ENCODE results near the gene ABCC5. TPM values are rescaled to one million over a fixed set of nuclear protein-coding genes. Genes with fewer than 3 reads are reported as not detected.
A peak's percentile ranks its signal among the peaks of the same experiment; 100 is the strongest.

ABCC5 gene
- total and polyA plus RNA-seq, 2 experiments from 2014 or later, result 14.7 to 17.1 TPM

DNA sequence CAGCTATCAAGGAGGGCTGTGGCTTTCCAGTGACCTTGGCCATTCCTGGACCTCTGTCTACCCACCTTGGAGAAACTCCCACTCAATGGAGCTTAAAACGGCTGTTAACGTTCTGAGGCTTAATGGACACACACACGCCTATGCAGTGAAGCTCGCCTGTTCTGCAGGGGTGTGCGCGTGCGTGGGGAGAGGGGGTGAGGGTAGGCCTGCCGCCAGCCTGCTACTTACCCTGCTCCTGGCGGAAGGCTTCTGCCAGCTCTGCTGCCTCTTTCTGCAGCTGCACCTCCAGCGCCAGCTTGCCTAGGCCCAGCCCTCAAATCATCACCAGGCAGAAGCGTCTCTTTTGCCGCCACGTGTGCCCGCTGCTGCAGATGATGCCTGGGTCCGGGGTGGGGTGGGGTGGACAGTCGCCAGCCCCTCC lies 109.8 kb downstream of the ABCC5 start:
- TF ChIP-seq EZH2 (IDR thresholded peaks at IDR 0.05; ENCODE audit: insufficient read depth, poor library complexity, severe bottlenecking), result no peak
- H3K9me3 ChIP-seq (ENCODE audit: low read depth), result no peaks in the 10 kb centered on the region
- no peak overlapping the region for H3K27ac ChIP-seq
- H3K4me3 ChIP-seq, result no peak overlapping the region
- no peaks in the 10 kb centered on the region for H3K4me1 ChIP-seq (ENCODE audit: insufficient read depth)
- no peaks in the 10 kb centered on the region for H3K9me2 ChIP-seq (ENCODE audit: insufficient read depth)
- H3K79me2 ChIP-seq (ENCODE audit: insufficient read depth), result no peaks in the 10 kb centered on the region
- H4K20me1 ChIP-seq (ENCODE audit: insufficient read depth), result no peaks in the 10 kb centered on the region
- DNase-seq, result no peak
- no peak overlapping the region for H3K4me2 ChIP-seq (ENCODE audit: unreplicated experiment)
- in situ Hi-C loops (cut with MboI), result loop anchor here (25.0 kb wide), 1 partner anchor 629 kb away; no protein-coding TSS in a partner anchor
- H3K9ac ChIP-seq, result no peak overlapping the region
- no peak overlapping the region for H2AFZ ChIP-seq
- peaks cover 3% of the 10 kb centered on the region; the same call in 1 of the 2 replicates for H3K27me3 ChIP-seq (replicated peaks; ENCODE audit: insufficient read depth)
- WGBS, 2 experiments (ENCODE audit: low coverage in 1 of 2, low lambda C conversion rate in 2 of 2, missing lambda C conversion rate in 2 of 2), result 70 to 73% methylated on average over 14 to 16 of the region's 16 CpGs
- no peaks in the 10 kb centered on the region for H3K36me3 ChIP-seq (ENCODE audit: low read depth)
- H3F3A ChIP-seq (ENCODE audit: insufficient read depth), result no peaks in the 10 kb centered on the region

DNA sequence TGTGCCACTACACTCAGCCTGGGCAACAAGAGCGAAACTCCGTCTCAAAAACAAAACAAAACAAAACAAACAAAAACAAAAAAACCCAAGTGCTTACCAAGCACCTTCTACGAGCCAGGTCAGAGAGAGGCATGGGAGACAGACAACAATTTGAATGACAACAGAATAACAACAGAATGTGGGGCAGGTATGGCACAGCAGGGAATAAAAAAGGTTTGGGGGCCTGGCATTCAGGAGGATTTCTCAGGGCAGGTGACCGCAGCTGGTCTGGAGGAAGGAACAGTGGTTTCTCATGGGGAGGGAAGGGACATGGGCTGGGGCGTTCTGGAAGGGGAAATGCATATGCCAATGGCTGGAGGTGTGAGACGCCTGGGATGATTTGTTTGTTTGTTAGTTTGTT lies 110.5 kb downstream of the ABCC5 start:
- Histone ChIP-seq H4K20me1 (ENCODE audit: insufficient read depth) (no peaks in the 10 kb centered on the region), H3F3A (ENCODE audit: insufficient read depth) (no peaks in the 10 kb centered on the region), H3K79me2 (ENCODE audit: insufficient read depth) (no peaks in the 10 kb centered on the region), H3K27me3 (replicated peaks; ENCODE audit: insufficient read depth) (peaks cover 3% of the 10 kb centered on the region; the same call in 1 of the 2 replicates), H3K9me2 (ENCODE audit: insufficient read depth) (no peaks in the 10 kb centered on the region), H3K36me3 (ENCODE audit: low read depth) (no peaks in the 10 kb centered on the region), H3K27ac (no peak overlapping the region), H2AFZ (no peak overlapping the region), H3K4me2 (ENCODE audit: unreplicated experiment) (no peak overlapping the region), H3K4me3 (no peak overlapping the region), H3K9ac (no peak overlapping the region), H3K9me3 (ENCODE audit: low read depth) (no peaks in the 10 kb centered on the region), H3K4me1 (ENCODE audit: insufficient read depth) (no peaks in the 10 kb centered on the region)
- 38 to 42% methylated on average over 6 of the region's 6 CpGs for WGBS, 2 experiments (ENCODE audit: low coverage in 1 of 2, low lambda C conversion rate in 2 of 2, missing lambda C conversion rate in 2 of 2)
- DNase-seq, result no peak
- in situ Hi-C loops (cut with MboI), result loop anchor here (25.0 kb wide), 1 partner anchor 630 kb away; no protein-coding TSS in a partner anchor
- no peak for TF ChIP-seq EZH2phosphoT487 (IDR thresholded peaks at IDR 0.05; ENCODE audit: insufficient read depth, low read depth)
- no peak for TF ChIP-seq EZH2 (IDR thresholded peaks at IDR 0.05; ENCODE audit: insufficient read depth, poor library complexity, severe bottlenecking)

- Histone ChIP-seq H3K79me2 (ENCODE audit: insufficient read depth) (no peaks in the 10 kb centered on the region), H4K20me1 (ENCODE audit: insufficient read depth) (no peaks in the 10 kb centered on the region), H3K4me3 (no peak overlapping the region), H3K36me3 (ENCODE audit: low read depth) (no peaks in the 10 kb centered on the region), H3K9ac (no peak overlapping the region), H3K27me3 (replicated peaks; ENCODE audit: insufficient read depth) (no peaks in the 10 kb centered on the region; the same call in 1 of the 2 replicates), H2AFZ (no peak overlapping the region), H3K9me2 (ENCODE audit: insufficient read depth) (no peaks in the 10 kb centered on the region), H3F3A (ENCODE audit: insufficient read depth) (no peaks in the 10 kb centered on the region), H3K4me1 (ENCODE audit: insufficient read depth) (no peaks in the 10 kb centered on the region), H3K4me2 (ENCODE audit: unreplicated experiment) (no peak overlapping the region), H3K9me3 (ENCODE audit: low read depth) (no peaks in the 10 kb centered on the region), H3K27ac (no peak overlapping the region)
- 55 to 56% methylated on average over 13 of the region's 13 CpGs for WGBS, 2 experiments (ENCODE audit: low coverage in 1 of 2, low lambda C conversion rate in 2 of 2, missing lambda C conversion rate in 2 of 2)
- no peak for DNase-seq
- TF ChIP-seq EZH2 (IDR thresholded peaks at IDR 0.05; ENCODE audit: insufficient read depth, poor library complexity, severe bottlenecking), result no peak
- no peak for TF ChIP-seq EZH2phosphoT487 (IDR thresholded peaks at IDR 0.05; ENCODE audit: insufficient read depth, low read depth)
- in situ Hi-C loops (cut with MboI), result loop anchor here (25.0 kb wide), 1 partner anchor 631 kb away; no protein-coding TSS in a partner anchor
These were observed 111.3 kb downstream of the ABCC5 start for GRCh38 chr3:183906234-183906921.

DNA sequence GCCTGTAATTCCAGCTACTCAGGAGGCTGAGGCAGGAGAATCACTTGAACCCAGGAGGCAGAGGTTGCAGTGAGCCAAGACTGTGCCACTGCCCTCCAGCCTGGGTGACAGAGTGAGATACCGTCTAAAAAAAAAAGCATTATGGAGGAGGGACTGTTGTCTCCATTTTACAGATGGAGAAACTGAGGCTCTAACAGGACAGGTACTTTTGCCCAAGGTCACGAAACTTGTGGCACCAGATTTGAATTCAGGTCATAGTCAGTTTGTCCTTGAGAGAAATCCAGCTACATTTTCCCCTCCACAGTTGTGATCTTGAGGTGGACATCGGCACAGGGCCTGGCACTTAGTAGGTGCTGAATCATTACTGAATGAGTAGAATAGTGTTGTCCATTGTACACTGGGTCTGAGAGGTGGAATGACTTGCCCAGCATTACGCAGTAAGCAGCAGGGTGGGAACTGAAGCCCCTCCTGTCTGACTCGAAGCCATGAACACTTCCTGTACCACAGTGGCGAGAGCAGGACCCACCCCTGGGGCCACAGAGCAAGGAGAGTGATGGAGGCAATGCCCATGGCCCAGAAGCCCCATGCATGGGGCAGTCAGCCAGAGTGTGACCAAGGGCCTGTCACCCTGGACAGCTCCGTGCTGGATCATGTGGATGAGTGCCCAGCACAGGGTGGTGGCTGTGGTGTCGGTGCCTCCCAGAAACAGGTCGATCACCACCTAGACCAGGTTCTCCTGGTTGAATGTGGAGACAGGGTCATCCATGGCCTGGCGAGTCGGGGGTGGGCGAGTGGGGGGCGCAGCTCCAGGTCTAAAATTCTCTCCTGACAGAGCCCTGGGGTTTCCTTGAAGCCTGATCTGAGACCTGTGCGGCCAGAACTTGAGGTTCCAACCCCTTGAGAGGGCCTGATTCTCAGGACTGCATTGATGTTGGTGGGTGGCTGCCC lies 112.6 kb downstream of the ABCC5 start:
- Histone ChIP-seq H2AFZ (no peak overlapping the region), H3K4me1 (ENCODE audit: insufficient read depth) (no peaks in the 10 kb centered on the region), H3F3A (ENCODE audit: insufficient read depth) (no peaks in the 10 kb centered on the region), H4K20me1 (ENCODE audit: insufficient read depth) (no peaks in the 10 kb centered on the region), H3K9me3 (ENCODE audit: low read depth) (no peaks in the 10 kb centered on the region), H3K36me3 (ENCODE audit: low read depth) (no peaks in the 10 kb centered on the region), H3K4me2 (ENCODE audit: unreplicated experiment) (no peak overlapping the region), H3K79me2 (ENCODE audit: insufficient read depth) (no peaks in the 10 kb centered on the region), H3K27me3 (replicated peaks; ENCODE audit: insufficient read depth) (no peaks in the 10 kb centered on the region; the same call in 1 of the 2 replicates), H3K27ac (no peak overlapping the region), H3K9me2 (ENCODE audit: insufficient read depth) (no peaks in the 10 kb centered on the region), H3K4me3 (no peak overlapping the region), H3K9ac (no peak overlapping the region)
- in situ Hi-C loops (cut with MboI), result loop anchor here (25.0 kb wide), 1 partner anchor 632 kb away; no protein-coding TSS in a partner anchor
- WGBS, 2 experiments (ENCODE audit: low coverage in 1 of 2, low lambda C conversion rate in 2 of 2, missing lambda C conversion rate in 2 of 2), result 38 to 46% methylated on average over 12 to 14 of the region's 14 CpGs
- DNase-seq, result peak; percentile 28
- TF ChIP-seq EZH2 (IDR thresholded peaks at IDR 0.05; ENCODE audit: insufficient read depth, poor library complexity, severe bottlenecking) (no peak), EZH2phosphoT487 (IDR thresholded peaks at IDR 0.05; ENCODE audit: insufficient read depth, low read depth) (no peak)
